OCI-LY3 (cell line): ENCODE results near the gene KDM2A.

Source experiments
- EZH2phosphoT487 ChIP-seq: fragments of 200-600 bp; shearing (Covaris generic); IDR thresholded peaks from 2 replicates; pipeline ENCODE4 v1.6.1; 2018; ENCODE audit warnings: antibody characterized with exemption, mixed run types, low read depth
- TF ChIP-seq, protein P1 (sequence below): fragments of 200-600, 300-600 bp; sonication (generic); IDR thresholded peaks from 2 replicates; pipeline ENCODE4 v1.5.1; 2014; ENCODE audit warnings: antibody characterized with exemption, low read length, low read depth

DNA sequence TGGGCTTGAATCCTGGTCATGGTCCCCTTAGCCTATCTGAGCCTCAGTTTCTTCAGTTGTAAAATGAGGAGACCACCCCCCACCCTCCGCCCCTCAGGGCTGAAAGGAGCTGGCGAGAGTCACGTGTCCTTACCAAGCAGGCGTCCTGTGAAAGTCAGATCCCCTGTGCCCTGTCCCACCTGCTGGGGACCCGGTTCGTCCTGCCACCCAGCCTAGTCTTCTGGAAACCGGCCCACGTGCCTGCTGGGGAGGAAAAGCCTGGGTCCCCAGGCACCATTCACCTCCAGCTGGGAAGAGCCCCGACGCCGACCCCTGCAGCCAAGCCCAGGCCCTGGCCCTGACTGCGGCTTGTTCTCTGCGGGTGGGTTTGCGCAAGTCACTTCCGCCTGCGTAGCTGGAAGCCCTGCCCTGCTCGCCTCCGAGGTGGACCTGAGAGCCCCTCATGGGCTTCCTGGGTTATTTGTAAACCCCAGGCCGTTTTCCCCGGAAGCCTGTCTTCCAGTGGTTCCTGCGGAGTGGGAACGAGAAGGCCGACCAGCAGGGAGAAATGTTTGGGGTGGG lies 183.6 kb downstream of the KDM2A start:
- TF ChIP-seq, protein P1, sequence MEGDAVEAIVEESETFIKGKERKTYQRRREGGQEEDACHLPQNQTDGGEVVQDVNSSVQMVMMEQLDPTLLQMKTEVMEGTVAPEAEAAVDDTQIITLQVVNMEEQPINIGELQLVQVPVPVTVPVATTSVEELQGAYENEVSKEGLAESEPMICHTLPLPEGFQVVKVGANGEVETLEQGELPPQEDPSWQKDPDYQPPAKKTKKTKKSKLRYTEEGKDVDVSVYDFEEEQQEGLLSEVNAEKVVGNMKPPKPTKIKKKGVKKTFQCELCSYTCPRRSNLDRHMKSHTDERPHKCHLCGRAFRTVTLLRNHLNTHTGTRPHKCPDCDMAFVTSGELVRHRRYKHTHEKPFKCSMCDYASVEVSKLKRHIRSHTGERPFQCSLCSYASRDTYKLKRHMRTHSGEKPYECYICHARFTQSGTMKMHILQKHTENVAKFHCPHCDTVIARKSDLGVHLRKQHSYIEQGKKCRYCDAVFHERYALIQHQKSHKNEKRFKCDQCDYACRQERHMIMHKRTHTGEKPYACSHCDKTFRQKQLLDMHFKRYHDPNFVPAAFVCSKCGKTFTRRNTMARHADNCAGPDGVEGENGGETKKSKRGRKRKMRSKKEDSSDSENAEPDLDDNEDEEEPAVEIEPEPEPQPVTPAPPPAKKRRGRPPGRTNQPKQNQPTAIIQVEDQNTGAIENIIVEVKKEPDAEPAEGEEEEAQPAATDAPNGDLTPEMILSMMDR: no peak
- TF ChIP-seq EZH2phosphoT487: no peak
